ENCODE data around the gene VNN1.
"Not testable (repeated sequence)": the region's sequence is repeated elsewhere in the genome, so short reads cannot be mapped to it uniquely, and the experiment has no call there.

VNN1 gene

GRCh38 chr6:132719736-132720448, 6.0 kb upstream of the VNN1 start:
- DNase-seq (ENCODE audit: low read depth) = no peak

- no peak for DNase-seq (ENCODE audit: low read depth)
Measured at GRCh38 chr6:132715881-132716637, 2.2 kb upstream of the VNN1 start.

DNA sequence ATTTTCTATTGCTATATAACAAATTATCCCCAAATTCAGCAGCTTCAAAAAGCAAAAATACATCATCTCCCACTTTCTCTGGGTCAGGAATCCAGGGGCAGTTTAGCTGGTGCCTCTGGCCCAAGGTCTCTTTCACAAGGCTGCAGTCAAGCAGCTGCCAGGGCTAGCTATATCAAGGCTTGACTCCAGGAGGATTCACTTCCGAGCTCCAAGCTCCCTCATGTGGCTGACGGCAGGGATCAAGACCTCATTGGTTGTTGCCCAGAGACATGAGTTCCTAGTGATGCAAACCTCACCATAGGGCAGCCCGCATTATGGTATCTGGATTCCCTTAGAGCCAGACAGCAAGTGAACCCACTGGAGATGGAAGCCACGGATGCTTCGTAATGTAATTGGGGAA, 1.3 kb upstream of the VNN1 start:
- DNase-seq (ENCODE audit: low read depth) = peak; percentile 8

GRCh38 chr6:132714160-132714559, 305 bp upstream of the VNN1 start:
- DNase-seq (ENCODE audit: low read depth) = no peak

GRCh38 chr6:132712366-132712765, 1.5 kb downstream of the VNN1 start:
- DNase-seq (ENCODE audit: low read depth) = no peak

DNA sequence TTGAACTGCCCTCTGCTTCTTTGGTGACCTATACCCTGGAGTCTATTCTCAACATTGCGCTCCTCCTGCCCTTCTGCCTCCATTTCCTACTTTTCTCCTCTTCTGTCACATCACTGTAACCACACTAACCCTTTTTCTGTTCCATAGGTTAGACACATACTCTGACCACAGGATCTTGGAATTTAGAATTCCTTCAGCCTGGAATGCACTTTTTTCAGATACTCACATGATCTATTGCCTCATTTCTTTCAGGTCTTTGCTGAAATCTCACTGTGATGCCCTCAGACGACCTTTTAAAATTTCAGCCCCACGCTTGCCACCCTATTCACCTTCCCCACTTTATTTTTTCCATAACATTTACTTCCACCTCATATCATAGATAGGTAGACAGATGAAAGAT, 5.1 kb downstream of the VNN1 start:
- no peak for DNase-seq (ENCODE audit: low read depth)

DNA sequence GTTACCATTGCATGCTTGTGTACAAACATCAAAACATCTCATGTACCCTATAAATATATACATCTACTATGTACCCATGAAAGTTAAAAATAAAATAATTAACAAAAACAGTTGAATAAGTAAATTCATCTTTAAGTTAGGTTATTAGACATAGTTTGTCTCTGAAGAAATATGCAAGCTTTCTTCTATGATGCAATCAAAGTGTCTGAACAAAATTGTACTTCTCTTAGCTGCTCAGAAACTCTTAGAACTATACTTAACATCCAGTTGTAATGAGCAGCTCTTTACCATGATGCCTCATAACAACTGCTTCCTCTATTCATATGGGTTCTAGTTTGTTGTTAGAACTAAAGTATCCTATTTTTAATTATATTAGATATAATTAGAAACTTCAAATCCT, 5.9 kb downstream of the VNN1 start:
- DNase-seq (ENCODE audit: low read depth) = no peak

DNA sequence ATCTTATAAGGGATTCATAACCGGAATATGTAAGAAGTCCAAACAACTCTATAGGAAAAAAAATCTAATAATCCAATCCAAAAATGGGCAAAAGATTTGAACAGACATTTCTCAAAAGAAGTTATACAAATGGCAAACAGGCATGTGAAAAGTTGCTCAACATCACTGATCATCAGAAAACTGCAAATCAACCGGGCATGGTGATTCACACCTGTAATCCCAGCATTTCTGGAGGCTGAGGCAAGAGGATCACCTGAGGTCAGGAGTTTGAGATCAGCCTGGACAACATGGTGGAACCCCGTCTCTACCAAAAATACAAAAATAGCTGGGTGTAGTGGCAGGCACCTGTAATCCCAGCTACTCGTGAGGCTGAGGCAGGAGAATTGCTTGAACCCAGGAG, 7.1 kb downstream of the VNN1 start:
- not testable (repeated sequence) for DNase-seq (ENCODE audit: low read depth)

DNA sequence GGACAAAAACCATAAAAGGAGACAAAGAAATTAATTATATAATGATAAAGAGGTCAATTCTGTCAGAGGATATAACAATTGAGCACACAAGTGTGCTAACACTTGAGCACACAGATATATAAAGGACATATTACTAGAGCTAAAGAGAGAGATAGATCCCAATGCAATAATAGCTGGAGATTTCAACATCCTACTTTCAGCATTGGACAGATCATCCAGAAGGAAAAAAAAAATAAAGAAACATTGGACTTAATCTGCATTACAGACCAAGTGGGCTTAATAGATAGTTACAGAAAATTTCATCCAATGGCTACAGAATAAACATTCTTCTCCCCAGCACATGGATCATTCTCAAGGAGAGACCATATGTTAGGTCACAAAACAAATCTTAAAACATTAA, 9.9 kb downstream of the VNN1 start:
- DNase-seq (ENCODE audit: low read depth) = no peak

- DNase-seq (ENCODE audit: low read depth) = no peak
Measured at GRCh38 chr6:132698608-132699007, 15.2 kb downstream of the VNN1 start.

GRCh38 chr6:132695773-132696172, 18.1 kb downstream of the VNN1 start:
- DNase-seq (ENCODE audit: low read depth) = no peak

GRCh38 chr6:132693478-132693877, 20.4 kb downstream of the VNN1 start:
- DNase-seq (ENCODE audit: low read depth) = no peak

GRCh38 chr6:132690678-132691077, 23.2 kb downstream of the VNN1 start:
- DNase-seq (ENCODE audit: low read depth) = no peak

DNA sequence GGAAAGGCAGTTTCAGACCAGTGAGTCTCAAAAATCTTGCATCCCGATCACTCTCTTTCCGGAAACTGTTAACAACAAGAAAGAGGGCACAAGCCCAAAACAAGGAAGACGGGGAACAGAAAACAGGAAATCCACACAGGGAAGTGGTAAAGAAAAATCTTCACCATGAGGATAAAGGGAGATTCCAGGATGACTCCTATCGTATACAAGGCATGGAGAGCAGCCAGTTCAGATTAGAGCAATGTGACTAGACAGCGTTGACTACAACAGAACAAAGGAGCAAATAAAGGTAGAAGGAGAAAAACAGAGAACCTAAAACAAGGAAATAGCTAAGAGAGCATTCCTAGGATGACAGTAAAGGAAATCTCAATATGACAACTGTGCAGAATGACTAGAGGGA, 26.5 kb downstream of the VNN1 start:
- DNase-seq (ENCODE audit: low read depth) = no peak

- DNase-seq (ENCODE audit: low read depth) = no peak
Measured at GRCh38 chr6:132686531-132686930, 27.3 kb downstream of the VNN1 start.

DNA sequence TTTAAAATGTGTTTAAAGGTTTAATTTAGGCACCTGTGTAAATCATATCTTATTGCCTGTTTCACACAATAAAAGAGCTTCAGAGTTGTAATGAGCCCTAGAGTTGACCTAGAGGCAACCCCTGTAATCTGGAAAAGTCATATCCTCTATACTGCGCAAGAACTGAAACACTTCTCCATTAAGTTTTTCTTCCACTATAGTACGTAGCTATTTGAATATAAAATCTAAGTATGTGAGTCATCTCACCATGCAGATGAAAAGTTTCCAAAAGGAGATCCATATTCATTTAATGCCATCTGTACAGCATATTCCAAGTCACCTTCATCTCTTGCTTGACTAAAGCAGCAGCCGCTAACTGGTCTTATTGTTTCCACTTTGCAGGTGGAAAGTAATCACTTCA, 28.8 kb downstream of the VNN1 start:
- no peak for DNase-seq (ENCODE audit: low read depth)

GRCh38 chr6:132684272-132684671, 29.6 kb downstream of the VNN1 start:
- no peak for DNase-seq (ENCODE audit: low read depth)

DNA sequence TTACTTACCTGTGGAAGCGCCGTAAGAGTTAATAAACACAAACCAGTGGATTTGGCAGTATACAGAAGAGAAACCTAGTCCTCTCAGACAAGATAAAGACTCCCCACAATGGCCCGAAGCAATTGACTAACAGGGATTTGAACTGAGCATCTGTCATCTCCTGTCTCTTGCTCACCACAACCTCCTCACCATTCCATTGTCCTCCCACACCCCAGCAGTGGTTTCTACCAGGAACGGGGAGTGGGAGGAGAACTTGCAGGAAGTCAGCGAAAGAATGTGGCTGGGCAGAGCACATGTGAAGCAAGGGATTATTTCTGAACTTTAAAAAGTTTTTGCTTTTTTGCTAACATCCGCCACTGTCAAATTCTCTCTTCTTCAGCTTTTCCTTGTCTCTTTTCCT, 30.3 kb downstream of the VNN1 start:
- peak; percentile 7 for DNase-seq (ENCODE audit: low read depth)

- not testable (repeated sequence) for DNase-seq (ENCODE audit: low read depth)
Measured at GRCh38 chr6:132679094-132679493, 34.8 kb downstream of the VNN1 start.

GRCh38 chr6:132675749-132676148, 38.1 kb downstream of the VNN1 start:
- DNase-seq (ENCODE audit: low read depth) = no peak

DNA sequence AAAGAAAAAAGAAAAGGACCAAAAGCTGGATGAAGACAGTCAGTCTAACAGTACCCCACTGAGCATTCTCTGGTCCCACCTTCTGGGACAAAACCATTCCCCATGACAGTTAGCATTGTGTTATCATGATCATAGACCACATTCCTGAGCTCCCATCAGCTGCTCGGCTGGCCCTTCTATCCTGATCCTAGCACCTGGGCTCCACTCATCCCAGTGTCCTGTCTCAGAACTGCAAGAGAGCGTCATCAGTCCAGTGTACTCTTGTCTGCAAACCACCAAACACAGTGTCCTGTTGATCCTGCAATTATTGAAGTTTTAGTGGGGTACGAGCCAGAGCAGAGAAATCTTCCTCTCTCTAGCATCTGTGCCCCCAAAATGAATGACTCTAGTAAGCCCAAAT, 38.9 kb downstream of the VNN1 start:
- DNase-seq (ENCODE audit: low read depth) = no peak

GRCh38 chr6:132673376-132674094, 40.3 kb downstream of the VNN1 start:
- no peak for DNase-seq (ENCODE audit: low read depth)

GRCh38 chr6:132671295-132671694, 42.6 kb downstream of the VNN1 start:
- no peak for DNase-seq (ENCODE audit: low read depth)
